MM.1S (cell line): ENCODE data around the gene ZMIZ1.

Experiments
- DNase-seq: peaks from one replicate; pipeline ENCODE4 v3.0.0-alpha.2; 2015
- H2AFZ ChIP-seq: fragments of 300-600 bp; sonication (generic); 2 replicates; pipeline ENCODE4 v1.6.0; 2016; ENCODE audit warnings: antibody characterized with exemption, low read length
- H3F3A ChIP-seq: fragments of 300-600 bp; sonication (generic); 2 replicates; pipeline ENCODE4 v1.6.1; 2016; ENCODE audit warnings: mild to moderate bottlenecking, antibody characterized with exemption, low read length, moderate library complexity, mixed read lengths; ENCODE audit not compliant: insufficient read depth
- H3K27ac ChIP-seq: fragments of 300-600 bp; sonication (generic); 2 replicates; pipeline ENCODE4 v1.5.1; 2016; ENCODE audit warnings: mild to moderate bottlenecking, low read length
- H3K27me3 ChIP-seq: fragments of 300-600 bp; sonication (generic); replicated peaks from 2 replicates; pipeline ENCODE4 v1.6.0; 2016; ENCODE audit warnings: low read length; ENCODE audit not compliant: insufficient read depth
- H3K36me3 ChIP-seq: fragments of 300-600 bp; sonication (generic); replicated peaks from 2 replicates; pipeline ENCODE4 v1.6.1; 2016; ENCODE audit warnings: mild to moderate bottlenecking, low read length, mixed read lengths; ENCODE audit not compliant: insufficient read depth
- H3K4me1 ChIP-seq: fragments of 300-600 bp; sonication (generic); 2 replicates; pipeline ENCODE4 v1.6.1; 2016; ENCODE audit warnings: low read length, mixed read lengths
- H3K4me2 ChIP-seq: fragments of 300-600 bp; sonication (generic); 2 replicates; pipeline ENCODE4 v1.6.0; 2016; ENCODE audit warnings: low read depth, low read length
- H3K4me3 ChIP-seq: fragments of 300-600 bp; sonication (generic); 2 replicates; pipeline ENCODE4 v1.5.1; 2016; ENCODE audit warnings: low read length, mixed read lengths
- H3K79me2 ChIP-seq: fragments of 300-600 bp; sonication (generic); 2 replicates; pipeline ENCODE4 v1.6.1; 2016; ENCODE audit warnings: mixed run types, low read length, mixed read lengths
- H3K9ac ChIP-seq: fragments of 300-600 bp; sonication (generic); 2 replicates; pipeline ENCODE4 v1.6.1; 2016; ENCODE audit warnings: low read length, mixed read lengths
- H3K9me2 ChIP-seq: fragments of 300-600 bp; sonication (generic); replicated peaks from 2 replicates; pipeline ENCODE4 v1.6.1; 2016; ENCODE audit warnings: mild to moderate bottlenecking, low read length, mixed read lengths; ENCODE audit not compliant: insufficient read depth
- H3K9me3 ChIP-seq: fragments of 300-600 bp; sonication (generic); replicated peaks from 2 replicates; pipeline ENCODE4 v1.6.1; 2016; ENCODE audit warnings: mild to moderate bottlenecking, low read length, mixed read lengths; ENCODE audit not compliant: insufficient read depth
- H4K20me1 ChIP-seq: fragments of 300-600 bp; sonication (generic); 2 replicates; pipeline ENCODE4 v1.6.1; 2016; ENCODE audit warnings: mild to moderate bottlenecking, low read length, moderate library complexity, mixed read lengths; ENCODE audit not compliant: insufficient read depth
- CTCF ChIP-seq: fragments of 300-600 bp; sonication (generic); IDR thresholded peaks from 2 replicates; pipeline ENCODE4 v1.5.1; 2016; ENCODE audit warnings: antibody characterized with exemption, low read length, mixed read lengths
- EZH2 ChIP-seq: fragments of 300-600 bp; sonication (generic); optimal IDR thresholded peaks from 2 replicates; pipeline ENCODE3; 2017; ENCODE audit warnings: low read depth, mild to moderate bottlenecking, antibody characterized with exemption, low read length, mixed read lengths
- EZH2phosphoT487 ChIP-seq: fragments of 300-600 bp; sonication (generic); IDR thresholded peaks from 2 replicates; pipeline ENCODE4 v1.6.1; 2018; ENCODE audit warnings: antibody characterized with exemption, low read length

Gene ZMIZ1

GRCh38 chr10:79262131-79262530 lies 193.4 kb downstream of the ZMIZ1 start:
- no peak for DNase-seq
- H3F3A ChIP-seq: peaks cover 20% of the 10 kb centered on the region
- TF ChIP-seq EZH2: no peak
- no peak for TF ChIP-seq CTCF
- no peak for TF ChIP-seq EZH2phosphoT487
- no peak overlapping the region for H3K4me3 ChIP-seq
- H3K9me2 ChIP-seq: no peaks in the 10 kb centered on the region
- H3K27me3 ChIP-seq: no peaks in the 10 kb centered on the region
- peaks cover 65% of the 10 kb centered on the region for H3K4me1 ChIP-seq
- H3K9ac ChIP-seq: no peak overlapping the region
- H3K27ac ChIP-seq: no peak overlapping the region
- H4K20me1 ChIP-seq: peaks cover 14% of the 10 kb centered on the region
- no peaks in the 10 kb centered on the region for H3K36me3 ChIP-seq
- peaks cover 96% of the 10 kb centered on the region for H3K79me2 ChIP-seq
- no peak overlapping the region for H3K4me2 ChIP-seq
- no peaks in the 10 kb centered on the region for H3K9me3 ChIP-seq
- no peak overlapping the region for H2AFZ ChIP-seq

GRCh38 chr10:79262959-79263746 lies 194.4 kb downstream of the ZMIZ1 start:
- Histone ChIP-seq H4K20me1 (peaks cover 20% of the 10 kb centered on the region), H3K9ac (no peak overlapping the region), H3F3A (peaks cover 20% of the 10 kb centered on the region), H2AFZ (no peak overlapping the region), H3K4me1 (peaks cover 54% of the 10 kb centered on the region), H3K36me3 (no peaks in the 10 kb centered on the region), H3K79me2 (peaks cover 96% of the 10 kb centered on the region), H3K4me3 (no peak overlapping the region), H3K9me2 (no peaks in the 10 kb centered on the region), H3K27me3 (no peaks in the 10 kb centered on the region), H3K4me2 (no peak overlapping the region), H3K9me3 (no peaks in the 10 kb centered on the region), H3K27ac (no peak overlapping the region)
- TF ChIP-seq EZH2 (no peak), CTCF (no peak), EZH2phosphoT487 (no peak)
- no peak for DNase-seq

DNA sequence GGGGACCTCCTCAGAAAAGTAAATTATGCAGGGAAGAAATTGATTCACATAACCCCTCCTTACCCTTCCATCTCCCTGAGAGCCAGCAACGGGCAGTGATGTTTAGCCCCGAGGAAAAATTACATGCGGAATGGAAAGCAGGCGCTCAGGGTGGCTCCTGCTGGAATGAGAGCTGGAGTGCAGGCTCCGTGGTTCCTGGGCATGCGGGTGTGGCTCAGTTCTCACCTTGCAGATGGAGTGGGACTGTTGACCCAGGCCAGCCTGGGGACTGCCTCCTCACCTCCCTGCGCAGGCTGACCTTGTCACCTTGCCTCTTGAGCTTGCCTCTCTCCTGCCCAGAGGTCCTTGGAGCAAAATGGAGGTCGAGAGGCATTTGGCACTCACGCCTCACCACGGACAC lies 195.2 kb downstream of the ZMIZ1 start:
- Histone ChIP-seq H2AFZ (no peak overlapping the region), H3F3A (peaks cover 15% of the 10 kb centered on the region), H3K4me3 (no peak overlapping the region), H3K9ac (no peak overlapping the region), H3K9me3 (no peaks in the 10 kb centered on the region), H3K79me2 (peaks cover 96% of the 10 kb centered on the region), H4K20me1 (peaks cover 20% of the 10 kb centered on the region), H3K27ac (no peak overlapping the region), H3K36me3 (no peaks in the 10 kb centered on the region), H3K4me2 (no peak overlapping the region), H3K9me2 (no peaks in the 10 kb centered on the region), H3K4me1 (peaks cover 46% of the 10 kb centered on the region), H3K27me3 (no peaks in the 10 kb centered on the region)
- no peak for DNase-seq
- TF ChIP-seq EZH2phosphoT487 (no peak), EZH2 (no peak), CTCF (no peak)
